WTC11 (cell line): ENCODE data around the gene XRN1. TPM values are rescaled to one million over a fixed set of nuclear protein-coding genes. Genes with fewer than 3 reads are reported as not detected.

ENCODE experiments used
- ATAC-seq: fragments of 200-7000 bp; cut with Tn5 transposase; 2 replicates; pipeline ENCODE4 v1.10.0; 2021; ENCODE audit warnings: mild to moderate bottlenecking, moderate library complexity
- Bru-seq: library from RNA; stranded (reverse); fragments of 400-500 nt; gene quantifications from one replicate; lab custom pipeline; 2021; lab: Mats Ljungman, UMichigan
- CTCF ChIA-PET: fragments of 300-600 bp; sonication (Branson Sonifier 250); formaldehyde crosslinking; loops from one replicate; lab custom pipeline; 2021; ENCODE audit warnings: antibody characterized with exemption; lab: Charles Lee
- POLR2A ChIA-PET: fragments of 350-600 bp; sonication (Branson Sonifier 250); formaldehyde crosslinking; loops from one replicate; lab custom pipeline; 2021; ENCODE audit warnings: antibody characterized with exemption; lab: Charles Lee
- DNase-seq: peaks from one replicate; pipeline ENCODE4 v3.0.0; 2021; ENCODE audit warnings: low spot score
- H3K27ac Mint-ChIP-seq: 2 replicates; pipeline ENCODE4 v1.8.0; 2021; ENCODE audit warnings: mixed read lengths
- H3K27me3 Mint-ChIP-seq: 2 replicates; pipeline ENCODE4 v1.8.0; 2021; ENCODE audit warnings: low read depth, mild to moderate bottlenecking, moderate library complexity, mixed read lengths
- H3K36me3 Mint-ChIP-seq: 2 replicates; pipeline ENCODE4 v1.8.0; 2021; ENCODE audit warnings: mixed read lengths
- H3K4me1 Mint-ChIP-seq: 2 replicates; pipeline ENCODE4 v1.8.0; 2022; ENCODE audit warnings: mixed read lengths
- H3K4me3 Mint-ChIP-seq: 2 replicates; pipeline ENCODE4 v1.8.0; 2021; ENCODE audit warnings: mild to moderate bottlenecking, moderate library complexity, mixed read lengths
- H3K9me3 Mint-ChIP-seq: 2 replicates; pipeline ENCODE4 v1.8.0; 2021; ENCODE audit warnings: mixed read lengths
- AR ChIP-seq: fragments of 250-450 bp; sonication (Bioruptor Pico); IDR thresholded peaks from 2 replicates; pipeline ENCODE4 v1.9.0; 2021; ENCODE audit warnings: mild to moderate bottlenecking
- ERG ChIP-seq: fragments of 250-450 bp; sonication (Bioruptor Pico); IDR thresholded peaks from 2 replicates; pipeline ENCODE4 v1.8.0; 2021; ENCODE audit warnings: mild to moderate bottlenecking
- FOXK1 ChIP-seq: sonication (generic); formaldehyde crosslinking; IDR thresholded peaks from 2 replicates; pipeline ENCODE4 v1.8.0; 2022; ENCODE audit warnings: mild to moderate bottlenecking, moderate library complexity, missing genetic modification reagents
- FOXP1 ChIP-seq: sonication (generic); formaldehyde crosslinking; IDR thresholded peaks from 2 replicates; pipeline ENCODE4 v1.8.0; 2022; ENCODE audit warnings: missing genetic modification reagents, mild to moderate bottlenecking, moderate library complexity, borderline replicate concordance
- long read RNA-seq, 3 experiments: library from RNA in 1 of 3; library from capped mRNA in 1 of 3; library from polyadenylated mRNA in 1 of 3; unstranded in 2 of 3; stranded (forward) in 1 of 3; transcript quantifications; one replicate each; pipeline ENCODE4 v2.0.0, GENCODE V29; 2021
- total RNA-seq: library from RNA; stranded (reverse); gene quantifications from 3 replicates; pipeline ENCODE4 v1.2.3, GENCODE V29; 2021
- TF ChIP-seq, protein P1 (sequence below): sonication (generic); formaldehyde crosslinking; IDR thresholded peaks from 2 replicates; pipeline ENCODE4 v1.8.1; 2022; ENCODE audit warnings: low read depth, mild to moderate bottlenecking, moderate library complexity, missing genetic modification reagents, borderline replicate concordance
- TF ChIP-seq, protein P2 (sequence below): fragments of 250-450 bp; sonication (Bioruptor Pico); IDR thresholded peaks from 2 replicates; pipeline ENCODE4 v1.9.0; 2021; ENCODE audit warnings: mild to moderate bottlenecking, borderline replicate concordance
- TF ChIP-seq, protein P3 (sequence below): sonication (generic); formaldehyde crosslinking; IDR thresholded peaks from 2 replicates; pipeline ENCODE4 v1.8.1; 2022; ENCODE audit warnings: mild to moderate bottlenecking, moderate library complexity, missing genetic modification reagents
- TF ChIP-seq, protein P4 (sequence below): sonication (generic); formaldehyde crosslinking; IDR thresholded peaks from 2 replicates; pipeline ENCODE4 v1.8.0; 2023; ENCODE audit warnings: missing genetic modification reagents, mild to moderate bottlenecking, borderline replicate concordance
- TF ChIP-seq, protein P5 (sequence below): sonication (generic); formaldehyde crosslinking; IDR thresholded peaks from 2 replicates; pipeline ENCODE4 v1.8.1; 2023; ENCODE audit warnings: mild to moderate bottlenecking, moderate library complexity, missing genetic modification reagents

XRN1 gene, protein sequence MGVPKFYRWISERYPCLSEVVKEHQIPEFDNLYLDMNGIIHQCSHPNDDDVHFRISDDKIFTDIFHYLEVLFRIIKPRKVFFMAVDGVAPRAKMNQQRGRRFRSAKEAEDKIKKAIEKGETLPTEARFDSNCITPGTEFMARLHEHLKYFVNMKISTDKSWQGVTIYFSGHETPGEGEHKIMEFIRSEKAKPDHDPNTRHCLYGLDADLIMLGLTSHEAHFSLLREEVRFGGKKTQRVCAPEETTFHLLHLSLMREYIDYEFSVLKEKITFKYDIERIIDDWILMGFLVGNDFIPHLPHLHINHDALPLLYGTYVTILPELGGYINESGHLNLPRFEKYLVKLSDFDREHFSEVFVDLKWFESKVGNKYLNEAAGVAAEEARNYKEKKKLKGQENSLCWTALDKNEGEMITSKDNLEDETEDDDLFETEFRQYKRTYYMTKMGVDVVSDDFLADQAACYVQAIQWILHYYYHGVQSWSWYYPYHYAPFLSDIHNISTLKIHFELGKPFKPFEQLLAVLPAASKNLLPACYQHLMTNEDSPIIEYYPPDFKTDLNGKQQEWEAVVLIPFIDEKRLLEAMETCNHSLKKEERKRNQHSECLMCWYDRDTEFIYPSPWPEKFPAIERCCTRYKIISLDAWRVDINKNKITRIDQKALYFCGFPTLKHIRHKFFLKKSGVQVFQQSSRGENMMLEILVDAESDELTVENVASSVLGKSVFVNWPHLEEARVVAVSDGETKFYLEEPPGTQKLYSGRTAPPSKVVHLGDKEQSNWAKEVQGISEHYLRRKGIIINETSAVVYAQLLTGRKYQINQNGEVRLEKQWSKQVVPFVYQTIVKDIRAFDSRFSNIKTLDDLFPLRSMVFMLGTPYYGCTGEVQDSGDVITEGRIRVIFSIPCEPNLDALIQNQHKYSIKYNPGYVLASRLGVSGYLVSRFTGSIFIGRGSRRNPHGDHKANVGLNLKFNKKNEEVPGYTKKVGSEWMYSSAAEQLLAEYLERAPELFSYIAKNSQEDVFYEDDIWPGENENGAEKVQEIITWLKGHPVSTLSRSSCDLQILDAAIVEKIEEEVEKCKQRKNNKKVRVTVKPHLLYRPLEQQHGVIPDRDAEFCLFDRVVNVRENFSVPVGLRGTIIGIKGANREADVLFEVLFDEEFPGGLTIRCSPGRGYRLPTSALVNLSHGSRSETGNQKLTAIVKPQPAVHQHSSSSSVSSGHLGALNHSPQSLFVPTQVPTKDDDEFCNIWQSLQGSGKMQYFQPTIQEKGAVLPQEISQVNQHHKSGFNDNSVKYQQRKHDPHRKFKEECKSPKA (N-terminal part only)
- 14.1 to 19.2 TPM (median 17.7 TPM) in 3 replicates for total RNA-seq
- percentile 73 among the genes with signal in this experiment for Bru-seq, nascent RNA
- long read RNA-seq, experiment 1, full-length matches to known transcripts, result 5 of 31 reads
- long read RNA-seq, experiment 1, partial matches to known transcripts, result 5 of 31 reads
- long read RNA-seq, experiment 1, other reads (novel, unspliced or antisense), result 21 of 31 reads
- long read RNA-seq, experiment 2, partial matches to known transcripts, result 2 of 9 reads
- long read RNA-seq, experiment 2, other reads (novel, unspliced or antisense), result 6 of 9 reads
- long read RNA-seq, experiment 3, partial matches to known transcripts, result 3 of 6 reads
- long read RNA-seq, experiment 3, other reads (novel, unspliced or antisense), result 1 of 6 reads

DNA sequence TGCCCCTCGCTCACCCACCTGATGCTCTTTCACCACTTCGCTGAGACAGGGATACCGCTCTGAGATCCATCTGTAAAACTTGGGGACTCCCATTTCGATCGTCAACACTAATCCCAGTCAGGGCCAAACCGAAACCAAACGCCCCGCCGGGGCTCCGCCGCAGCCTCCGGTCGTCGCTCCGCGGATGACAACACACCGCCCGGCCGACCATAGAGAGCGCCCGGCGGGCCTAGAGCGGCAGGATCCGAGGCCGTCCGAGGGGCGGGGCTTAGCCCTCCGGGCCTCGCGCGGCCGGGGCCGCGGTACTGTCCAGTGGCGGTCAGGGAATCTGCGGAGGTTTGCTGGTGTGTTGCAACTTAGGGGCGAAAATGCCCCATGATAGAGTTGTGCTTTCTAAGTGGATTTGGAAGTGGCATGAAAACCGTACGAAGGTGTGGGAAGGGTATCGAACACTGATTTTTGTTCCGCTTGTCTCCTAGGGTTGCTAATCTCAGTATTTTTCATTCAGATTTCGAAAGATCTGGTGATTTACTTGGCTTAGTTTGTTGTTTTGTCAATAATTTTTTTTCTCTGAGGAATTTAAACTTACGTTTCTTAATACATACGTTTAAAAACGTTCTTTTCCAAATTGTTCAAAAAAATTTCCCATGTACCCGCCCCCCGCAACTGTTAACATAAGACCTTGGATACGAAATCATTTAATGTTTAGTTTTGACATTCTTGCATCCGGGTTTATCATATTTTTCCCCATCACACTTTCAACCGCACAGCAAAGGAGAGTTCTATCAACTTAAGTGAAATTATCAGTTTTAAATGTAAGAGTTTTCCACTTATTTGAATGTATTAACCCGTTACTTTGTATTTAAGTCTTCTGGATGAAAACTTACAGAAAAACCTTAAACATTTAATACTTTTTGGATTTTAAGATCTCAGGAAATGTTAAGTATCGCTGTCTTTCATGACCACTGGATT is at the start of gene XRN1:
Gene XRN1 (minus strand): TSS at position 186 of the 972 bp plus-strand sequence. CDS start 93 bp downstream, at position 93.
- peak within 1 kb of the TSS; percentile 98 for H3K4me3 Mint-ChIP-seq
- ChIA-PET POLR2A (interaction anchor here (0.5 kb wide), 1 partner anchor 435 kb away, joined by 6 read pairs; no protein-coding TSS in a partner anchor), CTCF (no interaction called here)
- peak; percentile 98 for DNase-seq
- H3K9me3 Mint-ChIP-seq, result peaks cover 6% of the 10 kb centered on the region
- H3K4me1 Mint-ChIP-seq, result peaks cover 19% of the 10 kb centered on the region
- H3K27ac Mint-ChIP-seq, result peak within 1 kb of the TSS; percentile 99
- peak; percentile 100 for ATAC-seq
- H3K27me3 Mint-ChIP-seq, result no peaks in the 10 kb centered on the region; the same call in 1 of the 2 replicates
- H3K36me3 Mint-ChIP-seq, result peaks cover 10% of the 10 kb centered on the region
- TF ChIP-seq, protein P1, sequence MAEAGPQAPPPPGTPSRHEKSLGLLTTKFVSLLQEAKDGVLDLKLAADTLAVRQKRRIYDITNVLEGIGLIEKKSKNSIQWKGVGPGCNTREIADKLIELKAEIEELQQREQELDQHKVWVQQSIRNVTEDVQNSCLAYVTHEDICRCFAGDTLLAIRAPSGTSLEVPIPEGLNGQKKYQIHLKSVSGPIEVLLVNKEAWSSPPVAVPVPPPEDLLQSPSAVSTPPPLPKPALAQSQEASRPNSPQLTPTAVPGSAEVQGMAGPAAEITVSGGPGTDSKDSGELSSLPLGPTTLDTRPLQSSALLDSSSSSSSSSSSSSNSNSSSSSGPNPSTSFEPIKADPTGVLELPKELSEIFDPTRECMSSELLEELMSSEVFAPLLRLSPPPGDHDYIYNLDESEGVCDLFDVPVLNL (CRISPR knock-in tag), result no peak
- TF ChIP-seq FOXK1 (CRISPR knock-in tag), result peak; percentile 83
- TF ChIP-seq ERG (CRISPR knock-in tag), result no peak
- peak; percentile 13; the same call in 1 of the 2 replicates for TF ChIP-seq FOXP1 (CRISPR knock-in tag)
- TF ChIP-seq, protein P2, sequence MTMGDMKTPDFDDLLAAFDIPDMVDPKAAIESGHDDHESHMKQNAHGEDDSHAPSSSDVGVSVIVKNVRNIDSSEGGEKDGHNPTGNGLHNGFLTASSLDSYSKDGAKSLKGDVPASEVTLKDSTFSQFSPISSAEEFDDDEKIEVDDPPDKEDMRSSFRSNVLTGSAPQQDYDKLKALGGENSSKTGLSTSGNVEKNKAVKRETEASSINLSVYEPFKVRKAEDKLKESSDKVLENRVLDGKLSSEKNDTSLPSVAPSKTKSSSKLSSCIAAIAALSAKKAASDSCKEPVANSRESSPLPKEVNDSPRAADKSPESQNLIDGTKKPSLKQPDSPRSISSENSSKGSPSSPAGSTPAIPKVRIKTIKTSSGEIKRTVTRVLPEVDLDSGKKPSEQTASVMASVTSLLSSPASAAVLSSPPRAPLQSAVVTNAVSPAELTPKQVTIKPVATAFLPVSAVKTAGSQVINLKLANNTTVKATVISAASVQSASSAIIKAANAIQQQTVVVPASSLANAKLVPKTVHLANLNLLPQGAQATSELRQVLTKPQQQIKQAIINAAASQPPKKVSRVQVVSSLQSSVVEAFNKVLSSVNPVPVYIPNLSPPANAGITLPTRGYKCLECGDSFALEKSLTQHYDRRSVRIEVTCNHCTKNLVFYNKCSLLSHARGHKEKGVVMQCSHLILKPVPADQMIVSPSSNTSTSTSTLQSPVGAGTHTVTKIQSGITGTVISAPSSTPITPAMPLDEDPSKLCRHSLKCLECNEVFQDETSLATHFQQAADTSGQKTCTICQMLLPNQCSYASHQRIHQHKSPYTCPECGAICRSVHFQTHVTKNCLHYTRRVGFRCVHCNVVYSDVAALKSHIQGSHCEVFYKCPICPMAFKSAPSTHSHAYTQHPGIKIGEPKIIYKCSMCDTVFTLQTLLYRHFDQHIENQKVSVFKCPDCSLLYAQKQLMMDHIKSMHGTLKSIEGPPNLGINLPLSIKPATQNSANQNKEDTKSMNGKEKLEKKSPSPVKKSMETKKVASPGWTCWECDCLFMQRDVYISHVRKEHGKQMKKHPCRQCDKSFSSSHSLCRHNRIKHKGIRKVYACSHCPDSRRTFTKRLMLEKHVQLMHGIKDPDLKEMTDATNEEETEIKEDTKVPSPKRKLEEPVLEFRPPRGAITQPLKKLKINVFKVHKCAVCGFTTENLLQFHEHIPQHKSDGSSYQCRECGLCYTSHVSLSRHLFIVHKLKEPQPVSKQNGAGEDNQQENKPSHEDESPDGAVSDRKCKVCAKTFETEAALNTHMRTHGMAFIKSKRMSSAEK, result no peak
- TF ChIP-seq, protein P3, sequence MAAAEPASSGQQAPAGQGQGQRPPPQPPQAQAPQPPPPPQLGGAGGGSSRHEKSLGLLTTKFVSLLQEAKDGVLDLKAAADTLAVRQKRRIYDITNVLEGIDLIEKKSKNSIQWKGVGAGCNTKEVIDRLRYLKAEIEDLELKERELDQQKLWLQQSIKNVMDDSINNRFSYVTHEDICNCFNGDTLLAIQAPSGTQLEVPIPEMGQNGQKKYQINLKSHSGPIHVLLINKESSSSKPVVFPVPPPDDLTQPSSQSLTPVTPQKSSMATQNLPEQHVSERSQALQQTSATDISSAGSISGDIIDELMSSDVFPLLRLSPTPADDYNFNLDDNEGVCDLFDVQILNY (CRISPR knock-in tag), result 0 out of 2 replicates have a peak, but pooled peaks have one; percentile 49
- 0 out of 2 replicates have a peak, but pooled peaks have one; percentile 40 for TF ChIP-seq AR (CRISPR knock-in tag)
- TF ChIP-seq, protein P4, sequence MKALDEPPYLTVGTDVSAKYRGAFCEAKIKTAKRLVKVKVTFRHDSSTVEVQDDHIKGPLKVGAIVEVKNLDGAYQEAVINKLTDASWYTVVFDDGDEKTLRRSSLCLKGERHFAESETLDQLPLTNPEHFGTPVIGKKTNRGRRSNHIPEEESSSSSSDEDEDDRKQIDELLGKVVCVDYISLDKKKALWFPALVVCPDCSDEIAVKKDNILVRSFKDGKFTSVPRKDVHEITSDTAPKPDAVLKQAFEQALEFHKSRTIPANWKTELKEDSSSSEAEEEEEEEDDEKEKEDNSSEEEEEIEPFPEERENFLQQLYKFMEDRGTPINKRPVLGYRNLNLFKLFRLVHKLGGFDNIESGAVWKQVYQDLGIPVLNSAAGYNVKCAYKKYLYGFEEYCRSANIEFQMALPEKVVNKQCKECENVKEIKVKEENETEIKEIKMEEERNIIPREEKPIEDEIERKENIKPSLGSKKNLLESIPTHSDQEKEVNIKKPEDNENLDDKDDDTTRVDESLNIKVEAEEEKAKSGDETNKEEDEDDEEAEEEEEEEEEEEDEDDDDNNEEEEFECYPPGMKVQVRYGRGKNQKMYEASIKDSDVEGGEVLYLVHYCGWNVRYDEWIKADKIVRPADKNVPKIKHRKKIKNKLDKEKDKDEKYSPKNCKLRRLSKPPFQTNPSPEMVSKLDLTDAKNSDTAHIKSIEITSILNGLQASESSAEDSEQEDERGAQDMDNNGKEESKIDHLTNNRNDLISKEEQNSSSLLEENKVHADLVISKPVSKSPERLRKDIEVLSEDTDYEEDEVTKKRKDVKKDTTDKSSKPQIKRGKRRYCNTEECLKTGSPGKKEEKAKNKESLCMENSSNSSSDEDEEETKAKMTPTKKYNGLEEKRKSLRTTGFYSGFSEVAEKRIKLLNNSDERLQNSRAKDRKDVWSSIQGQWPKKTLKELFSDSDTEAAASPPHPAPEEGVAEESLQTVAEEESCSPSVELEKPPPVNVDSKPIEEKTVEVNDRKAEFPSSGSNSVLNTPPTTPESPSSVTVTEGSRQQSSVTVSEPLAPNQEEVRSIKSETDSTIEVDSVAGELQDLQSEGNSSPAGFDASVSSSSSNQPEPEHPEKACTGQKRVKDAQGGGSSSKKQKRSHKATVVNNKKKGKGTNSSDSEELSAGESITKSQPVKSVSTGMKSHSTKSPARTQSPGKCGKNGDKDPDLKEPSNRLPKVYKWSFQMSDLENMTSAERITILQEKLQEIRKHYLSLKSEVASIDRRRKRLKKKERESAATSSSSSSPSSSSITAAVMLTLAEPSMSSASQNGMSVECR (CRISPR knock-in tag), result peak; percentile 85
- TF ChIP-seq, protein P5, sequence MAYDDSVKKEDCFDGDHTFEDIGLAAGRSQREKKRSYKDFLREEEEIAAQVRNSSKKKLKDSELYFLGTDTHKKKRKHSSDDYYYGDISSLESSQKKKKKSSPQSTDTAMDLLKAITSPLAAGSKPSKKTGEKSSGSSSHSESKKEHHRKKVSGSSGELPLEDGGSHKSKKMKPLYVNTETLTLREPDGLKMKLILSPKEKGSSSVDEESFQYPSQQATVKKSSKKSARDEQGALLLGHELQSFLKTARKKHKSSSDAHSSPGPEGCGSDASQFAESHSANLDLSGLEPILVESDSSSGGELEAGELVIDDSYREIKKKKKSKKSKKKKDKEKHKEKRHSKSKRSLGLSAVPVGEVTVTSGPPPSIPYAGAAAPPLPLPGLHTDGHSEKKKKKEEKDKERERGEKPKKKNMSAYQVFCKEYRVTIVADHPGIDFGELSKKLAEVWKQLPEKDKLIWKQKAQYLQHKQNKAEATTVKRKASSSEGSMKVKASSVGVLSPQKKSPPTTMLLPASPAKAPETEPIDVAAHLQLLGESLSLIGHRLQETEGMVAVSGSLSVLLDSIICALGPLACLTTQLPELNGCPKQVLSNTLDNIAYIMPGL, result peak; percentile 68; the same call in 1 of the 2 replicates
